GM18520 (cell line): ENCODE results near the gene C1QTNF12.

Experiments
- ATAC-seq: cut with Tn5 transposase; IDR thresholded peaks from one replicate; pipeline ENCODE4 v1.9.1; 2021; ENCODE audit not compliant: unreplicated experiment

C1QTNF12 gene

GRCh38 chr1:1241588-1242219 lies 4.8 kb downstream of the C1QTNF12 start:
- no peak for ATAC-seq

GRCh38 chr1:1240822-1241587 lies 5.5 kb downstream of the C1QTNF12 start:
- no peak for ATAC-seq

DNA sequence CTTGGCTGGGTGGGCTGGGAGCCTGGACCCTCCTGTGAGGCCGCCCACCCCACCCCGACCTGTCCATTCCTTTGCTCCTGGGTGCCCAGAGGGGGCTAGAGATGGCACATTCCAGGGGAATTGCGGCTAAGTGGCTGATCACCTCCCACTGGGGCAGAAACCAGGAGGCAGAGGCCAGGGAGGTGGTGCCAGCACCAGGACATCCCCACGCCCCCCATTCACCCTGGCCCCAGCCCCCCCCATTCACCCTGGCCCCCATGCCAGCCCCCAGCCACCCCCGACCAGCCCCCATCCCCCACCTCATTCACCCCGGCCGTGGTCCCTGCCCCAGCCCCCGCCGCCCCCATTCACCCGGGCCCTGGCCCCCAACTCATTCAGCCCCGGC lies 6.2 kb downstream of the C1QTNF12 start:
- ATAC-seq, result no peak

DNA sequence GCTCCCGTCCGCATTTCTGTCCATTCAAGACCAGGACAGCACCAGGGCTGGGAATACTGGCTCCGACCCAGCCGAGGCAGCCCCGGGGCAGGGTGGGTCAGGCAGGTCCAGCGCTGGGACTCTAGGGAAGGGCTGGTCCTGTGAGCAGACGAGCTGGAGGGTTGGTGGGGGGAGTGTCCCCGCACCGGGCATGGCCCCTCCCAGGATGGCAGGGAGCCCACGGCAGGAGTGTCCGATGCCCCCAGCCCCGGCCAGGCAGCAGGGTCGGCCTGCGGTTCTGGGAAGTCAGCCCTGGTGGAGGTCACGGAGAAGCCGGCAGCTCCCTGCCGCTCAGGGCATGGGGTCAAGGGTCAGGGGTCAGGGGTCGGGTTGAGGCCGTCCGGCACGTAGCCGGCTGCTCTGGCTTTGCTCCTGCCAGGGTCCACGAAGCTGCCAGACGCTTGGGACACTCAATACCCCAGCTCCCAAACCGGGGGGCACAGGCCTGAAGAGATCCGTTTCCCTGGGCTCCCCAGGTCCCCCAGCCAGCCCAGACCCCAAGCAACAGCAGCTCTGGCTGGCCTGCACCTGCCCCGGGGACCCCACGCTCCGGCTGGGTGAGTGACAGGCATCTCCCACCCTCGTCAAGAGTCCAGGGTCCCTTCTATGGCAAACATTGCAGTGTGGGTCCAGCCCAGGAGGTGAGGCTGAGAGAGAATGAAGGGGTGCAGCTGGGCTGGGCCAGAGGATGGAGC lies 6.7 kb downstream of the C1QTNF12 start:
- no peak for ATAC-seq

DNA sequence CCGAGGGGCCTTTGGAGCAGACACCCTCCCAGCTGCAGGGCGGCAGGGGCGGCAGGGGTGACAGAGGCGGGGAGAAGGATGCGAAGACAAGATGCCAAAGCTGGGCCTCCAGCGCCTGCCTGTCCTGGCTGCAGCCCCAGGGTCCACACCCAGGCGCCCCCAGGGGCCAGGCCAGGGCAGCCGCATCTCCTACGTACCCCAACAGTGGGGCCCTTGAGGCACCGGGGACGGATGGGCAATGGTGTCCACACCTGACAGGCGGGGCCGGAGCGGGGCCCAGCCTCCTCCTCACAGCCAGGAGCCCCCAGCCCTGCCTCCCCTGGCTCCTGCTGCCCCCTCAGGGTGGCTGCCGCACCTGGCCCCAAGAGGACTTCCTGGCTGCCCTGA lies 7.3 kb downstream of the C1QTNF12 start:
- ATAC-seq, result no peak

DNA sequence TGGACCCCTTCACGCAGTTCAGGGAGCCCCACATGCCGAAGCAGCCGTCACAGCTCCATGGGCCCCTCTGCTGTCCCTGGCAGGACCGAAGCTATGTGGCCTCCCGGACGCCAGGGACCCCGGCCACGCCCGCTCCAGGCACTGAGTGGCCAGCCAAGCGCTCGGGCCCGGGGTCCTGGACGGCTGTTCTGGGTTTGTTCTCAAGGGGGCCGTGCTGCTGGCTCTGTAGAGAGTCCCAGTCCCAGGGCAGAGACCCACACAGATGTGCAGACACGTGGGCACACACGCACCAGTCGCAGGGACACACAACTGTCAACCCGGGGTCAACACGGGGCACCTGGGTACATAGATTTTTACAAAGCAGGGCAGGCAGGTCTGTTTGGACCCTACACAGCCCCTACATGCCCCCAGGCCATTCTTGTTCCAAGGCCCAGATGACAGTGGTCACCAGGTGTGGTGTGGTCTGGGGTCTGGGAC lies 7.8 kb downstream of the C1QTNF12 start:
- ATAC-seq, result no peak

- no peak for ATAC-seq
These were observed 8.4 kb downstream of the C1QTNF12 start for GRCh38 chr1:1237874-1238701.

GRCh38 chr1:1236945-1237873 lies 9.3 kb downstream of the C1QTNF12 start:
- no peak for ATAC-seq

GRCh38 chr1:1236176-1236763 lies 10.3 kb downstream of the C1QTNF12 start:
- ATAC-seq, result no peak

DNA sequence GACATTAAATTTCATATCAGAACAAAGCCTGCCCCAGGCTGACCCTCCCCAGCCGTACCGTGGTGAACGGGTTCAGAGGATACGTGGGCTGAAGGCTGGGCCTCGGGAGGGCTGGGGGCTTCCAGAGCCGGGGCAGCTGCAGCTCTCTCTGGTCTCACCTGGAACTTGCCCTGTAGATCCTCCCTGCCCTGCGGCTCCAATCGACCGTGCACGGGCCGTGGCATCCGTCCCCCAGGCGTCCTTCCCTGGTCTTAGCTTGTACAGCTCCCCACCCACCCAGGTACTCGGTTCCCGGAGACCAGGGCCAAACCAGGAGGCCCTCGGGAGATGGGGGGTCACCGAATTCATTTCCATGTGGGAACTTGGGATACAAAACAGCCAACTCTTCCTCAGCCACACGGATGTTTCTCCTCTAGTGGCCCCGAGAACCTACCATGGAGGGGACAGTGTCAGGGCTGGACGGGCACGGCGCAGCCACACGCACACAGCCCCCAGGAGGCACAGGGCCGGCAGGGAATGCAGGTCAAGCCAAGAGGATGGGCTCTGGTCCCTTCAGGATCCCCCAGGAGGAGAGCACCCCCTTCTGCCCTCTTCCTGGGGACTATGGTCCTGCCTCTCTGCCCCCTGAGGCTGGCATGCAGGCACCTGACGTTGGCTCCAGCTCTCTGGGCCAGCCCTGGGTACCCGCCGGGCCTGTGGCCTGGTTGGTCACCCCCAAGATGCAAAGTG lies 11.3 kb downstream of the C1QTNF12 start:
- no peak for ATAC-seq

GRCh38 chr1:1234180-1234808 lies 12.2 kb downstream of the C1QTNF12 start:
- ATAC-seq, result no peak

GRCh38 chr1:1233567-1233892 lies 13.0 kb downstream of the C1QTNF12 start:
- ATAC-seq, result no peak

- ATAC-seq, result no peak
These were observed 13.5 kb downstream of the C1QTNF12 start for GRCh38 chr1:1232796-1233566.

DNA sequence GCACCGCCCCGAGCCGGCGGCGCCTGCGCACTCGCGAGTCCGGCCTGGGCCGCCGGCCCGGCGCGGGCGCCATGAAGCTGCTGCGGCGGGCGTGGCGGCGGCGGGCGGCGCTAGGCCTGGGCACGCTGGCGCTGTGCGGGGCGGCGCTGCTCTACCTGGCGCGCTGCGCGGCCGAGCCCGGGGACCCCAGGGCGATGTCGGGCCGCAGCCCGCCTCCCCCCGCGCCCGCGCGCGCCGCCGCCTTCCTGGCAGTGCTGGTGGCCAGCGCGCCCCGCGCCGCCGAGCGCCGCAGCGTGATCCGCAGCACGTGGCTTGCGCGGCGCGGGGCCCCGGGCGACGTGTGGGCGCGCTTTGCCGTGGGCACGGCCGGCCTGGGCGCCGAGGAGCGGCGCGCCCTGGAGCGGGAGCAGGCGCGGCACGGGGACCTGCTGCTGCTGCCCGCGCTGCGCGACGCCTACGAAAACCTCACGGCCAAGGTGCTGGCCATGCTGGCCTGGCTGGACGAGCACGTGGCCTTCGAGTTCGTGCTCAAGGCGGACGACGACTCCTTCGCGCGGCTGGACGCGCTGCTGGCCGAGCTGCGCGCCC lies 14.2 kb downstream of the C1QTNF12 start, which contains the start of gene B3GALT6:
Gene B3GALT6, plus strand, starts transcription at position 30 of the 588 bp plus-strand sequence. Its CDS starts 42 bp downstream, at position 72.
- no peak for ATAC-seq

- peak; percentile 95 for ATAC-seq
These were observed 14.9 kb downstream of the C1QTNF12 start, which contains the start of gene SDF4 for GRCh38 chr1:1231400-1232207. TSS of gene SDF4 (minus strand) at chr1:1232001. CDS start at chr1:1228772, 3,229 bp downstream.

- ATAC-seq, result no peak
These were observed 15.7 kb downstream of the C1QTNF12 start for GRCh38 chr1:1230656-1231399.
